Measurements from ENCODE around the gene SYT15.

DNA sequence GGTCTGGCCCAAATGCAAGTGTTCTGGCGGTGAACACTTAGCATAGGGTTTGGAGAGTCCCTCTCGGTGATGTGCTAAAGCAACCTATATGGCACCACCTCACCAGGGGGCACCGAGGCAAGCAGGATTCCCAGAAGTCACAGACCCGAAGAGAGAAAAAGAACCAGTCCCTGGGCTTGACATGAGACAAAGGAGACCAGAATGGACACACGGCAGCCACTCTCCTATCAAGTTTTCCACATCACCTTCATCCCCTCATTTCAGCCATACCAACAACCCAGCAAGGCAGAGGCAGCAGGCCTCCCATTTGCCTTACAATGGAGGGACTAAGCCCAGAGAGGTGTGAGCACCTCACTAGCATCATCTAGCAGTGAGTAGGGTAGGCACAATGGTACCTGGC, 42.1 kb upstream of the SYT15 start:
- TF ChIP-seq, protein P1, sequence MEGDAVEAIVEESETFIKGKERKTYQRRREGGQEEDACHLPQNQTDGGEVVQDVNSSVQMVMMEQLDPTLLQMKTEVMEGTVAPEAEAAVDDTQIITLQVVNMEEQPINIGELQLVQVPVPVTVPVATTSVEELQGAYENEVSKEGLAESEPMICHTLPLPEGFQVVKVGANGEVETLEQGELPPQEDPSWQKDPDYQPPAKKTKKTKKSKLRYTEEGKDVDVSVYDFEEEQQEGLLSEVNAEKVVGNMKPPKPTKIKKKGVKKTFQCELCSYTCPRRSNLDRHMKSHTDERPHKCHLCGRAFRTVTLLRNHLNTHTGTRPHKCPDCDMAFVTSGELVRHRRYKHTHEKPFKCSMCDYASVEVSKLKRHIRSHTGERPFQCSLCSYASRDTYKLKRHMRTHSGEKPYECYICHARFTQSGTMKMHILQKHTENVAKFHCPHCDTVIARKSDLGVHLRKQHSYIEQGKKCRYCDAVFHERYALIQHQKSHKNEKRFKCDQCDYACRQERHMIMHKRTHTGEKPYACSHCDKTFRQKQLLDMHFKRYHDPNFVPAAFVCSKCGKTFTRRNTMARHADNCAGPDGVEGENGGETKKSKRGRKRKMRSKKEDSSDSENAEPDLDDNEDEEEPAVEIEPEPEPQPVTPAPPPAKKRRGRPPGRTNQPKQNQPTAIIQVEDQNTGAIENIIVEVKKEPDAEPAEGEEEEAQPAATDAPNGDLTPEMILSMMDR (IDR thresholded peaks at IDR 0.05; ENCODE audit: insufficient read depth, low read length) = no peak
- TF ChIP-seq POLR2AphosphoS5 (IDR thresholded peaks at IDR 0.05; ENCODE audit: low read depth) = no peak
- no peak for TF ChIP-seq GABPA (IDR thresholded peaks at IDR 0.05; ENCODE audit: low read depth)
- TF ChIP-seq SPI1 (IDR thresholded peaks at IDR 0.05; ENCODE audit: borderline replicate concordance, low read depth) = no peak
- TF ChIP-seq, protein P2, sequence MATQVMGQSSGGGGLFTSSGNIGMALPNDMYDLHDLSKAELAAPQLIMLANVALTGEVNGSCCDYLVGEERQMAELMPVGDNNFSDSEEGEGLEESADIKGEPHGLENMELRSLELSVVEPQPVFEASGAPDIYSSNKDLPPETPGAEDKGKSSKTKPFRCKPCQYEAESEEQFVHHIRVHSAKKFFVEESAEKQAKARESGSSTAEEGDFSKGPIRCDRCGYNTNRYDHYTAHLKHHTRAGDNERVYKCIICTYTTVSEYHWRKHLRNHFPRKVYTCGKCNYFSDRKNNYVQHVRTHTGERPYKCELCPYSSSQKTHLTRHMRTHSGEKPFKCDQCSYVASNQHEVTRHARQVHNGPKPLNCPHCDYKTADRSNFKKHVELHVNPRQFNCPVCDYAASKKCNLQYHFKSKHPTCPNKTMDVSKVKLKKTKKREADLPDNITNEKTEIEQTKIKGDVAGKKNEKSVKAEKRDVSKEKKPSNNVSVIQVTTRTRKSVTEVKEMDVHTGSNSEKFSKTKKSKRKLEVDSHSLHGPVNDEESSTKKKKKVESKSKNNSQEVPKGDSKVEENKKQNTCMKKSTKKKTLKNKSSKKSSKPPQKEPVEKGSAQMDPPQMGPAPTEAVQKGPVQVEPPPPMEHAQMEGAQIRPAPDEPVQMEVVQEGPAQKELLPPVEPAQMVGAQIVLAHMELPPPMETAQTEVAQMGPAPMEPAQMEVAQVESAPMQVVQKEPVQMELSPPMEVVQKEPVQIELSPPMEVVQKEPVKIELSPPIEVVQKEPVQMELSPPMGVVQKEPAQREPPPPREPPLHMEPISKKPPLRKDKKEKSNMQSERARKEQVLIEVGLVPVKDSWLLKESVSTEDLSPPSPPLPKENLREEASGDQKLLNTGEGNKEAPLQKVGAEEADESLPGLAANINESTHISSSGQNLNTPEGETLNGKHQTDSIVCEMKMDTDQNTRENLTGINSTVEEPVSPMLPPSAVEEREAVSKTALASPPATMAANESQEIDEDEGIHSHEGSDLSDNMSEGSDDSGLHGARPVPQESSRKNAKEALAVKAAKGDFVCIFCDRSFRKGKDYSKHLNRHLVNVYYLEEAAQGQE (IDR thresholded peaks at IDR 0.05; ENCODE audit: insufficient replicate concordance, low read depth) = no peak

All from HL-60 (cell line).